Stromal cell of bone marrow (primary cell): ENCODE data around the gene ZNF487.

Source experiments
- DNase-seq: peaks from one replicate; pipeline ENCODE4 v3.0.0-alpha.2; 2012; ENCODE audit warnings: low read depth

Gene ZNF487

GRCh38 chr10:43524434-43525247 is 87.7 kb downstream of the ZNF487 start:
- DNase-seq, result no peak
